Suprapubic skin (tissue), 3 donors: ENCODE data around the gene IMPA2.

Experiments
- CTCF ChIP-seq, 2 donors: fragments of 200-600 bp in 1 of 2; fragments of 450-650 bp in 1 of 2; sonication (generic) in 1 of 2; IDR thresholded peaks; one replicate each; pipeline ENCODE4 v1.5.1; 2016 to 2019; ENCODE audit warnings: antibody characterized with exemption in 2 of 2, mild to moderate bottlenecking in 1 of 2, moderate library complexity in 1 of 2
- POLR2AphosphoS5 ChIP-seq, 3 donors: sonication (generic); formaldehyde crosslinking; IDR thresholded peaks; one replicate each; pipeline ENCODE4 v1.6.1; 2017; ENCODE audit warnings: antibody characterized with exemption in 3 of 3

GRCh38 chr18:11980494-11981191 lies 664 bp upstream of the IMPA2 start:
- TF ChIP-seq CTCF (IDR thresholded peaks at IDR 0.05) (no peak), POLR2AphosphoS5 (IDR thresholded peaks at IDR 0.05) (peak in 1 of 3 donors; percentile 69)
